SK-N-MC (cell line): ENCODE results near the gene TFAP2E.

Experiments
- EZH2 ChIP-seq: fragments of 200-600 bp; sonication (generic); IDR thresholded peaks from one replicate; pipeline ENCODE4 v1.6.1; 2017; ENCODE audit warnings: antibody characterized with exemption
- FOXP2 ChIP-seq: optimal IDR thresholded peaks from 2 replicates; pipeline ENCODE3; 2011; ENCODE audit warnings: mild to moderate bottlenecking, moderate library complexity; ENCODE audit not compliant: insufficient read depth; ENCODE audit errors: extremely low read length, control extremely low read depth
- POLR2AphosphoS5 ChIP-seq: IDR thresholded peaks from 2 replicates; pipeline ENCODE4 v1.6.1; 2012; ENCODE audit warnings: mild to moderate bottlenecking, low read depth, low read length, borderline replicate concordance

DNA sequence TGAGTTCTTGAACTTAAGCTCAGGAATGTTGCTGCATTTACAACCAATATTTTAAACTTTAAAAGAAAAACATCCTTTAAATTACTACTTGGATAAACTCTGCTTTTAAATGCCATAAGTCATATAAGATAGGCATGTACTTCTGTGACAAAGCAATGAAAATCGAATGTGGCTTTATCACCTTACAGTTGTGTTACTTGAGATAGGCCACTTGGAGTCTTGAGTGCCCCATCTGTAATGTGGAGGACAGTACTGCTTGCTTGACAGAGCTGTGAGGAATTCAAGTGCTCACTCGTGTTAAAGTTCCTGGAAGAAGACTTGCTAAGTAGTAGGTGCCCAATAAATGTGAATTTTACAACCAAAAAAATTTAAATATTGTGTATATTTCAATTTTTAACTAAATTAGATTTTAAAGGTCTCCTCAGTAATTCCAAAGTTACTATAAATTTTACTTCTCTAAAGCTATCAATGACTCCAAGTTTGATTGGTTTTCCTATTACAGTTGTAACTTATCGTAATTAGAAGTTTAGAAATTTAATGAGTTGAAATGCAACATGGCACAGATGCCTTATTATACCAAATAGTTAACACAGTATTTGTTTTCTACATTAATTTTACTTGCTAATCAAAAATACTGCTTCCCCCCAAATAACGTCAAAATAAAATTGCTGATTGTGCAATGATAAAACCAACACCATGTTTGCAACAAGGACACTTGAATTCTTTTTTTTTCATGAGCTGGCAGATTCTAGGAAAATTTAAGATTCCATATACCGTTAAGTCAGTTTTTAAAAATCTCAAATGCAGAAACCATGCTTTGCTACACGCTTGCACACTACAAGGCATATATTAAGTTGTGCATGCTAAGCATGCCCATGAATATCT, 46.4 kb downstream of the TFAP2E start:
- TF ChIP-seq EZH2: no peak
- TF ChIP-seq POLR2AphosphoS5: no peak
- no peak for TF ChIP-seq FOXP2
